ENCODE measurements around the gene LDLRAD4.
"Not testable (repeated sequence)": the region's sequence is repeated elsewhere in the genome, so short reads cannot be mapped to it uniquely, and the experiment has no call there.

Gene LDLRAD4

GRCh38 chr18:13480571-13481255 lies 262.2 kb downstream of the LDLRAD4 start:
- no peak for DNase-seq

DNA sequence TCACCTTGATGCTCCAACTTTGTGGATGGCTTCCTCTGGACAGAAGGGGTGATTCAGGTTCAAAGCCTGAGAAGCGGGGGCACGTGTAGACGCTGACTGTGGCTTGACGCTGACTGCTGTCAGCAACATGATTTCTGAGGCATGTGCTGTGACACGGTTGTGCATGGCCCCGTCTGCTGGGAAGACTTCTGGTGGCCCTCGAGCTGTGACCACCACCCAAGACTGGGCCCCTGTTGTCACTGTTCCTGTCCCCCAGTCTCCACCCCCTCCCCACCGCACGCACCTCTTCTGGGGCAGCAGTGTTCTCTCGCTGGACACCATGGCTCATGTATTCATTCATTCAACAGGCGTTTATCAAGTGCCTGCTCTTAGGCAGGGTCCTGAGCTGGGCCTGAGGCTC lies 262.8 kb downstream of the LDLRAD4 start:
- no peak for DNase-seq

GRCh38 chr18:13481820-13482617 lies 263.5 kb downstream of the LDLRAD4 start:
- no peak for DNase-seq

DNA sequence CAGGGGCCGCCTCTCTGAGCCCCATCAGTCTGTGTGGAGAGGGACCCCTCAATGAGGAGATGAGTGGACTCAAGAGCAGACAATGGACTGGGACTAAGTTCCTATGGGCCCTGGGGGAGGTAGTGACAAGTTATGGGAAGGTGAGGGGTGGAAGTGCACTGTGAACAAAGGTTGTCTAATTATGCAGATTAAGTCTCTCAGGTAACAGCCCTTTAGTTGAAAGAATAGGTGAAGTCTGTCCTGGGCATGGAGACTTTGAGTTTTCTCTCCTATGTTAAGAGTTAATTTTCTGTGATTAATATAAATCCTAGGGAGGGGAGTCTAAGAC lies 264.0 kb downstream of the LDLRAD4 start:
- no peak for DNase-seq

- no peak for DNase-seq
Observed at GRCh38 chr18:13483316-13484270, 265.0 kb downstream of the LDLRAD4 start.

DNA sequence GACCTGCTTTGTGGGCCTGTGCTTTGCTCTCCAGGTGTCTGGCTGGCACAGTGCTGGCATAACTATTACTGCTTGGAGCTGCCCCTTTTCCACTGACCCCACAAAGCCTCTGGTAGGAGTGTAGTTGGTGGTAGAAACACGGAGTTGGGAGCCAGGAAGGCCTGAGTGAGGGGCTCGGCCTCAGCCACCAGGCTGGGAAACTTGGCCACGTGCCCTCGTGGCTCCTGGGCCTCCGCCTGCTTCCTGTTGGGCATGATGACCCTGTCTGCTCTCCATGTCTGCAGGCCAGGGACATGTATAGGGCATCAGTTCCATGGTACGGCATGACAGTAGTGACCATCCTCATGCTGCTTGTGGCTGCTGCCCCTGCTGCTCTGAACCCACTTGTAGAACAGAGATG lies 266.6 kb downstream of the LDLRAD4 start:
- no peak for DNase-seq

GRCh38 chr18:13485604-13486003 lies 267.0 kb downstream of the LDLRAD4 start:
- DNase-seq: no peak

- DNase-seq: no peak
Observed at GRCh38 chr18:13486284-13486683, 267.7 kb downstream of the LDLRAD4 start.

- no peak for DNase-seq
Observed at GRCh38 chr18:13486686-13487085, 268.1 kb downstream of the LDLRAD4 start.

DNA sequence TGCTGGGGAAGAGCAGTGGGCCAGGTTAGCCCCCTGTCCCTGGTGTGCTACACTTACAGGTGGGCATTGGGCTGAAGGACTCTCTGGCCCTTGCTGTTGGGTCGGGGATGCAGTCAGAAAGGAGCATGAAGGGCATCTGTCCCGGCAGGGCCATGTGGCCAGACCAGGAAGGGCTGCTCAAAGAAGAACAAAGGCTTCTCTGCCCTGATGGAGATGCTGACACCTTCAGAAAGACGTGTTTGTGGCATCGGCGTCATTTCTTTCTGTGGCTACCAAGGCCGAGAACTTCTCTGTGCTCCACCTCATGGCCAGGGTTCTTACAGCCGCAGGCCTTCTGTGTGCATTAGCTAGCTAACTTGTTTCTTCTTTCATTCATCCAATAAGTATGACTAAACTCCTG lies 268.7 kb downstream of the LDLRAD4 start:
- no peak for DNase-seq

- no peak for DNase-seq
Observed at GRCh38 chr18:13488281-13488929, 269.8 kb downstream of the LDLRAD4 start.

DNA sequence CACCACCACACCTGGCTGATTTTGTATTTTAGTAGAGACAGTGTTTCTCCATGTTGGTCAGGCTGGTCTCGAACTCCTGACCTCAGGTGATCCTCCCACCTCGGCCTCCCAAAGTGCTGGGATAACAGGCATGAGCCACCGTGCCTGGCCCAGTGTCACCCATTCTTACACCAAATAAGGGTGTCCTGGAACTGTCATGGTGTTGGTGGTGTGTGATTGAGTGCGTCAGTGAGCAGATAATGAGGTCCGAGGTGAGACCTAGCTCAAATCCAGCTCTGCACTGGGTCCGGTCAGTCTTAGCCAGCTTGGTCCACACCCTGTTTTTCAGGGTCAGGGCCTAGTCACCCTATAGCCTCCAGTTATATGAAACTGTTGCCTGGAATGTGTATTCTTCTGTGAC lies 270.7 kb downstream of the LDLRAD4 start:
- not testable (repeated sequence) for DNase-seq

- no peak for DNase-seq
Observed at GRCh38 chr18:13491138-13491537, 272.6 kb downstream of the LDLRAD4 start.

DNA sequence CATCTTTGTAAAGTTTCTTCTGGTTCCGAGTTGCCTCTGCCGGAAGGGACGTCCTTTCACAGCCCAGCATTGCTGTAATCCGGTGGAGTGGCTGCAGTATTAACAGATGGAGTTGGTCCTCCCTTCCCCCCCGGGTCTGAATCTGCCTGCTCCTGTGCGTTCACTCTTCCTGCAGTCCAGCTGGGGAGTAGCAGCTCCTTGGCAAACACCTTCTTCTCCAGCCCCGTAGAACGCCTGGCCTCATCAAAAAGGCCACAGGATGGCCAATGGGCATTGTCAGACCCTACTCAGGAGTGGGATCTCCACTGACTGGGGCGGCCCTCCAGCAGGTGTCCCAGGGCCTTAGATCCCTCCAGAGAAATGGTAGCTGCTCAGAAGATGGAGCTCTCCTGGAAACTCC lies 273.8 kb downstream of the LDLRAD4 start:
- DNase-seq: no peak

GRCh38 chr18:13493079-13493478 lies 274.5 kb downstream of the LDLRAD4 start:
- no peak for DNase-seq

DNA sequence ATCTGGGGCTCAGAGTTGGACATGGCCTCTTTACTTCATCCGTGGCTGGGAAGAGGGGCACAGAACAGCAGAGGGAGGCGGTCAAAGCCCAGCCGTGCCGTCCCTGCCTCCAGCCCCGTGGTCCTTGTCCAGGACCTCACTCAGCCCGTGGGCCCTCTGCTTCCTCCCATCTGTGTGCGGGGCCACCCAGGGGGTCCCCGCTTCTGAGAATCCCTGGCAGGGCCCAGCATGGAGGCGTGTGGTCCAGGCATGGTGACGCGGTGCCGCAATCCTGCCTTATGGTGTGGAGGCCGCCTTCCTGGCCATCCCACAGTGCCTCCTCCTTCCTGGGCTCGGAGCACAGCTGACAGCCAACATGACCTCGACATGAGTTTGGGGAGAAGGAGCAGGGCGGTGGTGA lies 275.2 kb downstream of the LDLRAD4 start:
- no peak for DNase-seq

- no peak for DNase-seq
Observed at GRCh38 chr18:13494871-13495445, 276.4 kb downstream of the LDLRAD4 start.

DNA sequence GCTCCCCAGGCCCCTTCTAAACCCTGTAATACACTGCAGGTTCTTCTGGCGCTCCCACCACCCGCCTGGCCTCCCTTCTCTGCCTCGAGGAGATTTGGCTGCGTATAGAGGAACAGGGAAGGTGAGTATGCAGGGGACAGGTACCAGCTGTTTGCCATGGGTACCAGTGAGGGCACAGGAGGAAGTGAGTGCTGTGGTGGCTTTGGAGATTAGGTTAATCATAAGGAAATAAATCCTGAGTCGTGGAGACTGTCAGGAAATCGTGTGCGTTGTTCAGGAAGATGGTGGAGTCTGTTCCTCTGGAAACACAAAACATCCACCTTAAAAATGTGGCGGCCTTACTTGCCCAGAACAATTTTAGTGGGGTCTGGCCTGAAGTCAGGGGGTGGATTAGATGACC lies 277.4 kb downstream of the LDLRAD4 start:
- no peak for DNase-seq

- no peak for DNase-seq
Observed at GRCh38 chr18:13496691-13497281, 278.2 kb downstream of the LDLRAD4 start.

DNA sequence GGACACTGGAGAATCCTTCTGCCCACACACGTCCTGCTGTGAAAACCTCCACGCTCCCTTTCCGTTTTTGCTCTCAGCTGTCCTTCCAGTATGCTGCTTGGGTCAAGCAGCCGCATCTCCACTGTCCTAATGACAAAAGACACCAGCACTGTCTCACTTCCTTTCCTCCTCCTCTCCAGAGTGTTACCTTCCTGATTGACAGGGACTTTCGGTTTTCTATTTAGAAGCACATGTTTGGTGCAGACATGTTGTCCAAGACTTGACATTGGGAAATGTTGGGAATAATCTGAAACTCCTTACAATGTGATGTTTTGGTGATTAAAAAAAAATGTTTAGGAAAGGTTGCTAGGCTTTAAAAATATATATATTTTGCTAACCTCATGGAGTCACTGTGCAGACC lies 281.2 kb downstream of the LDLRAD4 start:
- no peak for DNase-seq

- DNase-seq: no peak
Observed at GRCh38 chr18:13500227-13500865, 281.8 kb downstream of the LDLRAD4 start.
